Transverse colon (tissue), 4 donors: ENCODE data around the gene DDN.

Experiments used
- EP300 ChIP-seq: sonication (generic); formaldehyde crosslinking; IDR thresholded peaks from one replicate; pipeline ENCODE4 v1.6.1; 2017; ENCODE audit warnings: antibody characterized with exemption, low read depth
- POLR2A ChIP-seq: fragments of 450-650 bp; IDR thresholded peaks from one replicate; pipeline ENCODE4 v1.6.1; 2016; ENCODE audit warnings: antibody characterized with exemption, mild to moderate bottlenecking, moderate library complexity
- POLR2AphosphoS5 ChIP-seq, 3 donors: sonication (generic); formaldehyde crosslinking; IDR thresholded peaks; one replicate each; pipeline ENCODE4 v1.6.1; 2016; ENCODE audit warnings: antibody characterized with exemption in 3 of 3
- TF ChIP-seq, protein P1 (sequence below), 5 experiments: fragments of 200-600 bp in 3 of 5; fragments of 450-650 bp in 2 of 5; sonication (generic) in 3 of 5; IDR thresholded peaks; 1 replicate in 2 of 5; 2 replicates in 3 of 5; pipeline ENCODE4 v1.5.1; 2016 to 2017; ENCODE audit warnings: antibody characterized with exemption in 5 of 5, inconsistent platforms in 3 of 5, mild to moderate bottlenecking in 2 of 5, moderate library complexity in 1 of 5

DNA sequence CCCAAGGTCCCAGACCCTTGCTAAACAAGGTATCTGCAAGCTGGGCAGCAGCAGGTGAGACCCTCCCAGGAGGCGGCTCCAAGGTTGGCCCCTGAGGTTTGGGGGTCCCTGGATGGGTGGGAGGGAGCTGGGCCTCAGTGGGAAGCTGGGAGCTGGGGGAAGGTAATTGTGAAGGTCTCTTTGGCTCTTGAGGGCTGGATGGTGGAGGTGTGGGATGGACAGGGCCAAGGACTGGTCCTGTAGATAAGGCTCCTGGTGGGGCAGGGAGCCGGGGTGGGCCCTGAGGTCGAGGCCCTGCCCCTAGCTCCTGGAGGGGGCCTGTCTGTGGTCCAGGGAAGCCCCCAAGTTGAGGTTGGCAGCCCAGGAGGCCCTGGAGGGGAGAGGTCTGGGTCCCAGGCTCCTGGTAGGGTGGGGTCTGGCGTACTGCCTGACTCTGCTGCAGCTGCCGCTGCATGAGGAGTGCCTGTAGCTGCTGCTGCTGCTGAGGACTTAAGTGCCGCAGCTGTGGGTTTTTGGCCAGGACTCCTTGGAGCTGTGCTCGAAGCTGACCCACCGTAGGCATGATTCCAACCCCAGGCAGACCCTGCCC, 32.5 kb upstream of the DDN start:
- TF ChIP-seq, protein P1, sequence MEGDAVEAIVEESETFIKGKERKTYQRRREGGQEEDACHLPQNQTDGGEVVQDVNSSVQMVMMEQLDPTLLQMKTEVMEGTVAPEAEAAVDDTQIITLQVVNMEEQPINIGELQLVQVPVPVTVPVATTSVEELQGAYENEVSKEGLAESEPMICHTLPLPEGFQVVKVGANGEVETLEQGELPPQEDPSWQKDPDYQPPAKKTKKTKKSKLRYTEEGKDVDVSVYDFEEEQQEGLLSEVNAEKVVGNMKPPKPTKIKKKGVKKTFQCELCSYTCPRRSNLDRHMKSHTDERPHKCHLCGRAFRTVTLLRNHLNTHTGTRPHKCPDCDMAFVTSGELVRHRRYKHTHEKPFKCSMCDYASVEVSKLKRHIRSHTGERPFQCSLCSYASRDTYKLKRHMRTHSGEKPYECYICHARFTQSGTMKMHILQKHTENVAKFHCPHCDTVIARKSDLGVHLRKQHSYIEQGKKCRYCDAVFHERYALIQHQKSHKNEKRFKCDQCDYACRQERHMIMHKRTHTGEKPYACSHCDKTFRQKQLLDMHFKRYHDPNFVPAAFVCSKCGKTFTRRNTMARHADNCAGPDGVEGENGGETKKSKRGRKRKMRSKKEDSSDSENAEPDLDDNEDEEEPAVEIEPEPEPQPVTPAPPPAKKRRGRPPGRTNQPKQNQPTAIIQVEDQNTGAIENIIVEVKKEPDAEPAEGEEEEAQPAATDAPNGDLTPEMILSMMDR (IDR thresholded peaks at IDR 0.05), result no peak
- no peak for TF ChIP-seq POLR2A
- TF ChIP-seq POLR2AphosphoS5 (IDR thresholded peaks at IDR 0.05), result no peak
- TF ChIP-seq EP300, result no peak
